HepG2 (cell line): Measurements from ENCODE around the gene ENTPD7. TPM values are rescaled to one million over a fixed set of nuclear protein-coding genes. Genes with fewer than 3 reads are reported as not detected.
A peak's percentile ranks its signal among the peaks of the same experiment; 100 is the strongest.

ENCODE experiments used
- FLYWCH1 ChIP-seq: sonication (generic); formaldehyde crosslinking; IDR thresholded peaks from 2 replicates; pipeline ENCODE4 v1.8.1; 2023; ENCODE audit warnings: mild to moderate bottlenecking, missing genetic modification reagents
- FOXA3 ChIP-seq: IDR thresholded peaks from 2 replicates; pipeline ENCODE4 v1.6.1; 2016; ENCODE audit warnings: missing genetic modification reagents, missing compliant biosample characterization
- FUBP1 ChIP-seq: sonication (generic); formaldehyde crosslinking; IDR thresholded peaks from 2 replicates; pipeline ENCODE4 v1.5.1; 2020; ENCODE audit warnings: missing genetic modification reagents, mild to moderate bottlenecking, borderline replicate concordance
- GFI1 ChIP-seq: sonication (generic); formaldehyde crosslinking; IDR thresholded peaks from 2 replicates; pipeline ENCODE4 v1.5.0; 2020; ENCODE audit warnings: missing genetic modification reagents, mild to moderate bottlenecking, borderline replicate concordance
- JUNB ChIP-seq: sonication (generic); formaldehyde crosslinking; IDR thresholded peaks from 2 replicates; pipeline ENCODE4 v1.8.0; 2022; ENCODE audit warnings: missing genetic modification reagents, mild to moderate bottlenecking, borderline replicate concordance
- KLF12 ChIP-seq: sonication (generic); formaldehyde crosslinking; IDR thresholded peaks from 2 replicates; pipeline ENCODE4 v1.4.0; 2020; ENCODE audit warnings: missing genetic modification reagents, borderline replicate concordance
- MAFK ChIP-seq, 2 experiments: IDR thresholded peaks in 1 of 2; conservative IDR thresholded peaks in 1 of 2; 2 replicates each; pipeline ENCODE4 v1.6.1; 2011; ENCODE audit warnings: improper control_type of control experiment in 2 of 2, low read length in 2 of 2
- MED1 ChIP-seq: sonication (generic); formaldehyde crosslinking; IDR thresholded peaks from 2 replicates; pipeline ENCODE4 v1.4.0; 2020; ENCODE audit warnings: missing genetic modification reagents
- PAWR ChIP-seq: sonication (generic); formaldehyde crosslinking; IDR thresholded peaks from 2 replicates; pipeline ENCODE4 v1.4.0; 2020; ENCODE audit warnings: missing genetic modification reagents, mild to moderate bottlenecking, borderline replicate concordance
- RBFOX2 ChIP-seq: fragments of 200-400 bp; formaldehyde crosslinking; IDR thresholded peaks from 2 replicates; pipeline ENCODE4 v1.6.1; 2017; ENCODE audit warnings: low read depth, mild to moderate bottlenecking, low read length
- SNRNP70 ChIP-seq: fragments of 200-400 bp; formaldehyde crosslinking; IDR thresholded peaks from 2 replicates; pipeline ENCODE4 v1.6.1; 2017; ENCODE audit warnings: mild to moderate bottlenecking, low read depth, low read length, moderate library complexity
- TEAD2 ChIP-seq: sonication (generic); formaldehyde crosslinking; IDR thresholded peaks from 2 replicates; pipeline ENCODE4 v1.9.0; 2021; ENCODE audit warnings: missing genetic modification reagents
- THAP11 ChIP-seq: IDR thresholded peaks from 2 replicates; pipeline ENCODE4 v1.6.1; 2016; ENCODE audit warnings: missing biosample characterization, missing genetic modification reagents
- TOPORS ChIP-seq: sonication (generic); formaldehyde crosslinking; IDR thresholded peaks from 2 replicates; pipeline ENCODE4 v1.8.0; 2023; ENCODE audit warnings: mild to moderate bottlenecking, missing genetic modification reagents
- TRAFD1 ChIP-seq: sonication (generic); formaldehyde crosslinking; IDR thresholded peaks from 2 replicates; pipeline ENCODE4 v1.5.1; 2020; ENCODE audit warnings: missing genetic modification reagents, mild to moderate bottlenecking, borderline replicate concordance
- ZBTB7A ChIP-seq: sonication (generic); formaldehyde crosslinking; IDR thresholded peaks from 2 replicates; pipeline ENCODE4 v1.8.0; 2022; ENCODE audit warnings: mild to moderate bottlenecking, missing genetic modification reagents
- ZFP36L2 ChIP-seq: sonication (generic); formaldehyde crosslinking; IDR thresholded peaks from 2 replicates; pipeline ENCODE4 v1.4.0; 2020; ENCODE audit warnings: missing genetic modification reagents
- ZGPAT ChIP-seq: IDR thresholded peaks from 2 replicates; pipeline ENCODE4 v1.6.1; 2016; ENCODE audit warnings: mild to moderate bottlenecking
- ZNF24 ChIP-seq: fragments of 450-650 bp; IDR thresholded peaks from 2 replicates; pipeline ENCODE4 v1.6.1; 2017; ENCODE audit warnings: antibody characterized with exemption, mild to moderate bottlenecking
- ZNF280B ChIP-seq: sonication (generic); formaldehyde crosslinking; IDR thresholded peaks from 2 replicates; pipeline ENCODE4 v1.5.0; 2020; ENCODE audit warnings: missing genetic modification reagents, mild to moderate bottlenecking, borderline replicate concordance
- ZNF383 ChIP-seq: sonication (generic); formaldehyde crosslinking; IDR thresholded peaks from 2 replicates; pipeline ENCODE4 v1.4.0; 2020; ENCODE audit warnings: missing genetic modification reagents, mild to moderate bottlenecking, borderline replicate concordance
- ZNF451 ChIP-seq: sonication (generic); formaldehyde crosslinking; IDR thresholded peaks from 2 replicates; pipeline ENCODE4 v1.5.0; 2020; ENCODE audit warnings: mild to moderate bottlenecking, missing genetic modification reagents
- ZNF788 ChIP-seq: sonication (generic); formaldehyde crosslinking; IDR thresholded peaks from 2 replicates; pipeline ENCODE4 v1.5.0; 2020; ENCODE audit warnings: mild to moderate bottlenecking, missing genetic modification reagents, borderline replicate concordance
- ZZZ3 ChIP-seq: sonication (generic); formaldehyde crosslinking; IDR thresholded peaks from 2 replicates; pipeline ENCODE4 v1.4.0; 2020; ENCODE audit warnings: missing genetic modification reagents, mild to moderate bottlenecking, borderline replicate concordance
- polyA plus RNA-seq, 8 experiments: library from polyadenylated mRNA; depleted of rRNA in 3 of 8; stranded (reverse) in 7 of 8; unstranded in 1 of 8; fragments of >200 nt; fragmentation: Illumina TruSeq in 4 of 8; extraction: Trizol in 4 of 8; gene quantifications; 2 replicates each; pipeline versions ENCODE4 v1.2.1 to v1.2.3, GENCODE V29; 2011 to 2016; ENCODE audit warnings: low read depth in 4 of 8, missing spikeins in 1 of 8, mixed read lengths in 1 of 8; ENCODE audit not compliant: insufficient read depth in 1 of 8
- total RNA-seq, 5 experiments: library from RNA; depleted of rRNA; stranded (reverse); fragments of >200 nt; fragmentation: Illumina TruSeq; extraction: Trizol; gene quantifications; 2 replicates each; pipeline ENCODE4 v1.2.3, GENCODE V29; 2016; ENCODE audit warnings: low read depth in 1 of 5

Gene ENTPD7
- total and polyA plus RNA-seq, 2 of the 13 experiments (the other 11 are each of a cell fraction or from before 2014, with no cell fraction given): 7.6 to 36.5 TPM

GRCh38 chr10:99621454-99622251 lies 37.7 kb upstream of the ENTPD7 start (continued):
- TF ChIP-seq FUBP1 (CRISPR knock-in tag): no peak
- no peak for TF ChIP-seq ZZZ3
- no peak for TF ChIP-seq FOXA3
- no peak for TF ChIP-seq THAP11
- TF ChIP-seq JUNB (CRISPR knock-in tag): no peak
- TF ChIP-seq SNRNP70: no peak
- no peak for TF ChIP-seq TEAD2 (CRISPR knock-in tag)
- TF ChIP-seq PAWR (CRISPR knock-in tag): no peak
- TF ChIP-seq ZNF24: no peak
- TF ChIP-seq GFI1: 0 out of 2 replicates have a peak, but pooled peaks have one; percentile 28
- TF ChIP-seq FLYWCH1 (CRISPR knock-in tag): no peak
- no peak for TF ChIP-seq ZNF451
- TF ChIP-seq ZFP36L2 (CRISPR knock-in tag): no peak
- peak; percentile 3; the same call in 1 of the 2 replicates for TF ChIP-seq MED1
- no peak for TF ChIP-seq ZNF383 (CRISPR knock-in tag)
- TF ChIP-seq ZGPAT: 0 out of 2 replicates have a peak, but pooled peaks have one; percentile 11
- TF ChIP-seq ZNF788 (CRISPR knock-in tag): 0 out of 2 replicates have a peak, but pooled peaks have one; percentile 30
- no peak for TF ChIP-seq KLF12 (CRISPR knock-in tag)
- no peak for TF ChIP-seq TRAFD1 (CRISPR knock-in tag)
- no peak for TF ChIP-seq ZBTB7A (CRISPR knock-in tag)
- no peak; the same call in 1 of the 2 replicates for TF ChIP-seq RBFOX2
- TF ChIP-seq MAFK (conservative IDR thresholded peaks at IDR 0.05 in 1 of 2, IDR thresholded peaks at IDR 0.05 in 1 of 2; ENCODE audit: low read length in 2 of 2): no peak
- TF ChIP-seq ZNF280B (CRISPR knock-in tag): no peak; the same call in 1 of the 2 replicates
- TF ChIP-seq TOPORS (CRISPR knock-in tag): no peak
